Camera-type eye (tissue), 1 donor: ENCODE measurements around the gene CYP26A1. TPM values are rescaled to one million over a fixed set of nuclear protein-coding genes. Genes with fewer than 3 reads are reported as not detected.

Experiments
- total RNA-seq: library from RNA; depleted of rRNA; stranded (reverse); fragments of >200 nt; gene quantifications from one replicate; pipeline ENCODE4 v1.2.3, GENCODE V29; 2014

Gene CYP26A1, protein sequence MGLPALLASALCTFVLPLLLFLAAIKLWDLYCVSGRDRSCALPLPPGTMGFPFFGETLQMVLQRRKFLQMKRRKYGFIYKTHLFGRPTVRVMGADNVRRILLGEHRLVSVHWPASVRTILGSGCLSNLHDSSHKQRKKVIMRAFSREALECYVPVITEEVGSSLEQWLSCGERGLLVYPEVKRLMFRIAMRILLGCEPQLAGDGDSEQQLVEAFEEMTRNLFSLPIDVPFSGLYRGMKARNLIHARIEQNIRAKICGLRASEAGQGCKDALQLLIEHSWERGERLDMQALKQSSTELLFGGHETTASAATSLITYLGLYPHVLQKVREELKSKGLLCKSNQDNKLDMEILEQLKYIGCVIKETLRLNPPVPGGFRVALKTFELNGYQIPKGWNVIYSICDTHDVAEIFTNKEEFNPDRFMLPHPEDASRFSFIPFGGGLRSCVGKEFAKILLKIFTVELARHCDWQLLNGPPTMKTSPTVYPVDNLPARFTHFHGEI
- 16.8 TPM for total RNA-seq

DNA sequence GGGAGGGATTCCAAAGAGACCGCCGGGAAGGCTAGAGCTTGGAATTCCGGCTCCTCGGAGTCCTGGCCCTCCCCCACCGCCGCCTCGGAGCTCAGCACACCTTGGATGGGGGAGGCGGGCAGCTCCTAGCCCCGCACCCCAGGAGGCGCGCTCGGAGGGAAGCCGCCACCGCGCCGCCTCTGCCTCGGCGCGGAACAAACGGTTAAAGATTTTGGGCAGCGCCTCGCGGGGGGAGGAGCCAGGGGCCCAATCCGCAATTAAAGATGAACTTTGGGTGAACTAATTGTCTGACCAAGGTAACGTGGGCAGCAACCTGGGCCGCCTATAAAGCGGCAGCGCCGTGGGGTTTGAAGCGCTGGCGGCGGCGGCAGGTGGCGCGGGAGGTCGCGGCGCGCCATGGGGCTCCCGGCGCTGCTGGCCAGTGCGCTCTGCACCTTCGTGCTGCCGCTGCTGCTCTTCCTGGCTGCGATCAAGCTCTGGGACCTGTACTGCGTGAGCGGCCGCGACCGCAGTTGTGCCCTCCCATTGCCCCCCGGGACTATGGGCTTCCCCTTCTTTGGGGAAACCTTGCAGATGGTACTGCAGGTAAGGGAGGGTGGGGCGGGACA lies at the start of gene CYP26A1:
TSS of gene CYP26A1 (plus strand) at position 355 of the 608 bp plus-strand sequence. CDS start at position 397, 42 bp downstream.

DNA sequence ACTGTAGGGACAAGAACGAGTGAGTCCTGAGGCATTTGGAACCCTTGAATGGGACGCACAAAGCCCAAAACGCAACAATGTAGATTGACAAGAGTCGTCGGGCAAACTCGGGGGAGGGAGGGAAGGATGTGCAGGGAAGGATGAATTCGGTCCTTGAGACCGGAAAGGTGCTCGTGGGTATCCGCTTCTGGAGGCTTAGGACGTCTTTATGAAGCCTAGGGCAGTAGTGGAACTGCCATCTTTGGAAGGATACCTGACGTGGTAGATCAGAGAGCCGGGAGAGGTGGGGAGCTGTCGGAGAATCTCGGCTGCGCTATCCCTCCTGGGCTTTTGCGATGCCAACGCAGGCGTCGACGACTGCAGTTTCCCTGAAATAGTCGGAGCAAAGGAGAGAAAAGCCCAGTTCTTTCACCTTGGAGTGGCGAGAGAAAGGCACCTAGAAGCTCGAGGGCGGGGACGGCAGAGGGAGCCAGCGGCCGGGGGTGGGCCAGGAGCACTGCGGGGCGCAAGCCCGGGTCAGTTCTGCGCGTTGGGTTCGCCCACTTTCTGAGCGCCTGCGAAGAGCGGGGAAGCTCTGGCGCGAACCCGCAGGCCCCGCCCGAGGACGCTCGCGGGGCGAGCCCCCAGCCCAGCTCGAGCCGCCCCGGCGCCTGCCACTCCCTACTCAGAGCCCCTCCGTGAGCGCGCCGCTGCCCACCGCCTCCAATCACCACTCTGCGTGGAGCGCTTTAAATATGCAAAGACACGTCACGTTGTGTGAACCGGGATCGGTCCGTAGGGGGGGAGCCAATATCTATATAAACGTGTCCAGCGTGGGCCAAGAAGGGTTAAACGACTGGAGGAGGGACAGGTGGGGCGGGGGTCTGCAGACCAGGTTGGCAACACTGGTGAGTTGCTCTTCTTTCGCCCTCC lies 13.5 kb upstream of the CYP26A1 start, which contains the start of gene CYP26C1:
TSS of gene CYP26C1 (plus strand) at position 824 of the 912 bp plus-strand sequence. CDS start 466 bp downstream, outside the sequence.

Other genes starting within 250 kb of the CYP26A1 start
- gene EXOC6, start 225.4 kb upstream of the CYP26A1 start, total RNA-seq = 53.5 TPM
- 0.38 TPM for gene CYP26C1, start 13.1 kb upstream of the CYP26A1 start, total RNA-seq